Osteoblast (primary cell): ENCODE data around the gene BTBD1. TPM values are rescaled to one million over a fixed set of nuclear protein-coding genes. Genes with fewer than 3 reads are reported as not detected.

Experiments
- DNase-seq: peaks from one replicate; pipeline ENCODE4 v3.0.0; 2011; ENCODE audit warnings: low spot score, mixed read lengths; ENCODE audit not compliant: insufficient read length; ENCODE audit errors: missing footprints
- H2AFZ ChIP-seq: 2 replicates; pipeline ENCODE4 v1.6.0; 2011; ENCODE audit warnings: mild to moderate bottlenecking, low read length
- H3K27ac ChIP-seq: 2 replicates; pipeline ENCODE4 v1.5.1; 2011; ENCODE audit warnings: mild to moderate bottlenecking, low read depth, low read length, moderate library complexity
- H3K27me3 ChIP-seq: 2 replicates; pipeline ENCODE4 v1.6.0; 2012; ENCODE audit warnings: mild to moderate bottlenecking, control low read depth, inconsistent platforms, low read length, moderate library complexity; ENCODE audit not compliant: insufficient read depth
- H3K36me3 ChIP-seq: 2 replicates; pipeline ENCODE4 v1.5.1; 2011; ENCODE audit warnings: mild to moderate bottlenecking, low read length, control low read depth, moderate library complexity; ENCODE audit not compliant: insufficient read depth
- H3K4me1 ChIP-seq: 2 replicates; pipeline ENCODE4 v1.5.1; 2011; ENCODE audit warnings: mild to moderate bottlenecking, low read length, control low read depth, moderate library complexity; ENCODE audit not compliant: insufficient read depth
- H3K4me2 ChIP-seq: 2 replicates; pipeline ENCODE4 v1.6.0; 2011; ENCODE audit warnings: mild to moderate bottlenecking, low read length; ENCODE audit not compliant: insufficient read depth
- H3K4me3 ChIP-seq: fragments of 200-600 bp; sonication (generic); 3 replicates; pipeline ENCODE4 v1.5.1; 2012; ENCODE audit warnings: mild to moderate bottlenecking, low read length, inconsistent platforms; ENCODE audit not compliant: insufficient read depth
- H3K79me2 ChIP-seq: 2 replicates; pipeline ENCODE4 v1.6.0; 2012; ENCODE audit warnings: mild to moderate bottlenecking, low read length, control low read depth, inconsistent platforms; ENCODE audit not compliant: insufficient read depth
- H3K9me3 ChIP-seq: 2 replicates; pipeline ENCODE4 v1.5.1; 2011; ENCODE audit warnings: low read depth, low read length, control low read depth
- H4K20me1 ChIP-seq: 2 replicates; pipeline ENCODE4 v1.6.0; 2012; ENCODE audit warnings: mild to moderate bottlenecking, low read length, control low read depth; ENCODE audit not compliant: insufficient read depth
- total RNA-seq: library from RNA; depleted of rRNA; stranded (reverse); fragments of >200 nt; gene quantifications from 2 replicates; pipeline ENCODE4 v1.2.3, GENCODE V29; 2012
- TF ChIP-seq, protein P1 (sequence below): IDR thresholded peaks from 2 replicates; pipeline ENCODE4 v1.5.1; 2011; ENCODE audit warnings: mild to moderate bottlenecking, low read depth, low read length, moderate library complexity; ENCODE audit errors: extremely low read depth

The BTBD1 gene
- total RNA-seq, 1 donor = 88.3 TPM

DNA sequence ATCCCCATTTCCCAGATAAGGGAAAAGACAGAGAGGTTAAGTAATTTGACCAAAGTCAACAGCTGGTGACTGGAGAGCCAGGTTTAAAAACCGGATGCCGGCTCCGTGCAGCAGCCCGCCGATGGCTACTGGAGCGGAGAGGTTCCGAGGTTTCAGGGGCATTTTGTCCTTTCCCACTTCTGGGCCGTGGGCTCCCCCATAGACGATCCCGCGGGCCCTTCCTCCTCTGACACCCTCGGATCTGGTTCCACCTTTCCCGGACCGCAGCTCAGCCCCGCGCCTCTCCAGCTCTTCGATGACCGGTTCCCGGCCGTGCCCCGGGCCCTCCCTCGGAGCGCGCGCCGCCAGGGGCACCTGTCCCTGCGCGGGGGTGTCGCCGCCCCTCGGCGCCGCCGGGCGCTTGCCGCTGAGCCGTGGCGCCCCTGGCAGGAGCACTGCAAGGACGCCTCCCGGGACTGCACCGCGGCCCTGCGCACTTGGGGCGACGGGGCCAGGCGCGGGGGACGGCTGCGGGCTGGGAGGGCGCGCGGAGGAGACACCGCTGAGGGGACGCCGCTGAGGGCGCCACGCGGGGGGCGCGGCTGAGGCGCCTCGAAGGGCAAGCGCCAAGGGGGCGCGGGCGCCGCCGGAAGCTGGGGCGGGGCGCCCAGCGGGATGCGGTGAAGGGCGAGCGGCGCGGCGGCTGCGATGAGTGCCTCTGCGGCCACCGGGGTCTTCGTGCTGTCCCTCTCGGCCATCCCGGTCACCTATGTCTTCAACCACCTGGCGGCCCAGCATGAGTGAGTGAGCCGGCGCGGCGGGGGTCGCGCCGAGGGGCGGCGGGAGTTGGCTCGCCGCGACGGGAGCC is 40.2 kb upstream of the BTBD1 start, which contains the start of gene TM6SF1:
TM6SF1 (plus strand) TSS at position 652 of the 847 bp plus-strand sequence; CDS start at position 688, 36 bp downstream.
- Histone ChIP-seq H3K27ac (no peak within 1 kb of the TSS), H2AFZ (peak within 1 kb of the TSS; percentile 51), H4K20me1 (no peaks in the 10 kb centered on the region), H3K4me2 (peak within 1 kb of the TSS; percentile 75), H3K9me3 (no peaks in the 10 kb centered on the region), H3K4me3 (peak within 1 kb of the TSS; percentile 61), H3K79me2 (no peaks in the 10 kb centered on the region), H3K36me3 (no peaks in the 10 kb centered on the region), H3K4me1 (no peaks in the 10 kb centered on the region), H3K27me3 (peaks cover 23% of the 10 kb centered on the region)
- TF ChIP-seq, protein P1, sequence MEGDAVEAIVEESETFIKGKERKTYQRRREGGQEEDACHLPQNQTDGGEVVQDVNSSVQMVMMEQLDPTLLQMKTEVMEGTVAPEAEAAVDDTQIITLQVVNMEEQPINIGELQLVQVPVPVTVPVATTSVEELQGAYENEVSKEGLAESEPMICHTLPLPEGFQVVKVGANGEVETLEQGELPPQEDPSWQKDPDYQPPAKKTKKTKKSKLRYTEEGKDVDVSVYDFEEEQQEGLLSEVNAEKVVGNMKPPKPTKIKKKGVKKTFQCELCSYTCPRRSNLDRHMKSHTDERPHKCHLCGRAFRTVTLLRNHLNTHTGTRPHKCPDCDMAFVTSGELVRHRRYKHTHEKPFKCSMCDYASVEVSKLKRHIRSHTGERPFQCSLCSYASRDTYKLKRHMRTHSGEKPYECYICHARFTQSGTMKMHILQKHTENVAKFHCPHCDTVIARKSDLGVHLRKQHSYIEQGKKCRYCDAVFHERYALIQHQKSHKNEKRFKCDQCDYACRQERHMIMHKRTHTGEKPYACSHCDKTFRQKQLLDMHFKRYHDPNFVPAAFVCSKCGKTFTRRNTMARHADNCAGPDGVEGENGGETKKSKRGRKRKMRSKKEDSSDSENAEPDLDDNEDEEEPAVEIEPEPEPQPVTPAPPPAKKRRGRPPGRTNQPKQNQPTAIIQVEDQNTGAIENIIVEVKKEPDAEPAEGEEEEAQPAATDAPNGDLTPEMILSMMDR = no peak
- DNase-seq = peak; percentile 82

DNA sequence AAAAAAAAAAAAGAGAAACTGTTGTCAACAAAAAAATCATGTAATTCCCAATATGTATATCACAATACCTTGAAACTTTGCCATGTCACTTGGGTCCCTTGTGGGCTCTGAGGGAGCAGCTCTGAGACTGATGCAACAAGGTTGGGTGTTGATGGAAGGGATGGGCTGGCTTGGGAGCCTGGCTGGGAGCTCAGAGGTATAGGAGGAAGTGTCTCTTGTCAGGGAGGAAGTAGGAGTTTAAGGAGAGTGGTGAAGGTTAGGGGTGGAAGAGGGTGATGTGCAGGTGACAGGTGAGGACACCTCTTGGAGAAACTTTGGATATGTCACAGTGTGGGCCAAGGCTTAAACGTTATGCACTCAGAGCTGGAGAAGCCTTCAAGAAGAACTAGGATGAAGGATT is 38.4 kb upstream of the BTBD1 start:
- H3K4me2 ChIP-seq = no peak overlapping the region
- peaks cover 30% of the 10 kb centered on the region for H3K27me3 ChIP-seq
- no peak overlapping the region for H2AFZ ChIP-seq
- H3K36me3 ChIP-seq = no peaks in the 10 kb centered on the region
- no peaks in the 10 kb centered on the region for H3K79me2 ChIP-seq
- H3K4me3 ChIP-seq = no peak overlapping the region
- DNase-seq = no peak
- TF ChIP-seq, protein P1 = no peak
- no peaks in the 10 kb centered on the region for H3K9me3 ChIP-seq
- no peak overlapping the region for H3K27ac ChIP-seq
- no peaks in the 10 kb centered on the region for H3K4me1 ChIP-seq
- no peaks in the 10 kb centered on the region for H4K20me1 ChIP-seq

DNA sequence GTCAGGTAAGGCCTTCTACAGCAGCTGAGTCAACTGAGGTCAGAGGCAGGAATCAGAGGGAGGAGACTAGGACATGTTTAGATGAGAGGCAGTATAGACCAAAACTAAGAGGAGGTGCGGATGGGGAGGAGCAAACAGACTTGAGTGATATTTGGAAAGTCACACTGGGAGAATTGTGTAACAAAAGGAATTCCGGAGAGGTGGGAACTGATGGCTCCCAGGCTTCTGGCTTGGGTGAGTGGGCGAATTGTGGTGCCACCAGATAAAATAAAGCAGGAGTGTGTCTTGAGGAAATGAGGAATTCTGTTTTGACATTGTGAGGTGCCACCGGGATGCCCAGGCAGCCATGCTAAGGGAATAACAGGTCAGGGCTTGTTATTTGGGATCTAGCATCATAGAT is 37.1 kb upstream of the BTBD1 start:
- TF ChIP-seq, protein P1 = no peak
- H3K79me2 ChIP-seq = no peaks in the 10 kb centered on the region
- no peak overlapping the region for H2AFZ ChIP-seq
- no peak for DNase-seq
- peaks cover 36% of the 10 kb centered on the region for H3K27me3 ChIP-seq
- no peak overlapping the region for H3K4me2 ChIP-seq
- H3K27ac ChIP-seq = no peak overlapping the region
- no peaks in the 10 kb centered on the region for H3K4me1 ChIP-seq
- H3K4me3 ChIP-seq = no peak overlapping the region
- no peaks in the 10 kb centered on the region for H4K20me1 ChIP-seq
- no peaks in the 10 kb centered on the region for H3K9me3 ChIP-seq
- H3K36me3 ChIP-seq = no peaks in the 10 kb centered on the region

DNA sequence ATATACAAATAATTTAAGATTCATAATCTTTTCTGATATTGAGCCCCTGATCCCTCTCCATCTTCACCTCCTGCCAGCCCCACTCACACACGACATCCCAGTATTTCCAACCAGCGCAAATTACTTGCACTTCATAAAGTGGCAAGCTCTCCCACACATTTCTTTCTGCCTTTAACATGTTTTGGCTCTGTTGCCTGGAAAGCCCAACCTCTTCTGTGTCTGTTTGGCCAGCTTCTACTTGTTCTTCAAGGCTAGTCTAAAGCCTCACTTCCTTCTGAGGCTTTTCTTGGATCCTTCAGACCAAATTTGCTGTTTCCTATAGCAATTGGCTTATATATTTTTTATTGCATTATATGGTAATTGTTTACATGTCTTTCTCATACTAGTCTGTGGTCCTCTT is 35.3 kb upstream of the BTBD1 start:
- Histone ChIP-seq H3K4me3 (no peak overlapping the region), H3K27ac (no peak overlapping the region), H3K79me2 (no peaks in the 10 kb centered on the region), H3K27me3 (peaks cover 21% of the 10 kb centered on the region), H3K4me1 (no peaks in the 10 kb centered on the region), H3K9me3 (no peaks in the 10 kb centered on the region), H3K4me2 (no peak overlapping the region), H4K20me1 (no peaks in the 10 kb centered on the region), H3K36me3 (no peaks in the 10 kb centered on the region), H2AFZ (no peak overlapping the region)
- TF ChIP-seq, protein P1 = no peak
- DNase-seq = no peak
